Measurements from ENCODE around the gene NCK2.

NCK2 gene

GRCh38 chr2:105782123-105782522, 37.4 kb downstream of the NCK2 start:
- H3K9me3 ChIP-seq (ENCODE audit: low read length) = no peaks in the 10 kb centered on the region
- H3K9me2 ChIP-seq (ENCODE audit: low read depth, low read length) = no peaks in the 10 kb centered on the region
- no peaks in the 10 kb centered on the region for H3F3A ChIP-seq (ENCODE audit: insufficient read depth, low read length)
- no peak overlapping the region for H3K27ac ChIP-seq (ENCODE audit: low read depth, low read length, poor library complexity, severe bottlenecking)
- H3K27me3 ChIP-seq (ENCODE audit: insufficient read depth, low read length) = 0 out of 2 replicates have a peak, but pooled peaks cover 6% of the 10 kb centered on the region
- no peak overlapping the region for H3K9ac ChIP-seq (ENCODE audit: low read length)
- H3K79me2 ChIP-seq (ENCODE audit: insufficient read depth, low read length) = no peaks in the 10 kb centered on the region
- no peaks in the 10 kb centered on the region for H3K36me3 ChIP-seq (ENCODE audit: insufficient read depth, low read length)
- no peak overlapping the region for H2AFZ ChIP-seq (ENCODE audit: low read length)
- no peaks in the 10 kb centered on the region for H4K20me1 ChIP-seq (ENCODE audit: insufficient read depth, low read length)
- no peak overlapping the region for H3K4me2 ChIP-seq (ENCODE audit: low read length)
- H3K4me1 ChIP-seq (ENCODE audit: insufficient read depth, low read length, severe bottlenecking) = no peaks in the 10 kb centered on the region
- H3K4me3 ChIP-seq (ENCODE audit: low read depth, low read length, poor library complexity, severe bottlenecking) = no peak overlapping the region
- TF ChIP-seq EZH2 (IDR thresholded peaks at IDR 0.05; ENCODE audit: borderline replicate concordance, low read length) (no peak), CTCF (IDR thresholded peaks at IDR 0.05; ENCODE audit: low read length) (no peak)

- Histone ChIP-seq H3K9ac (ENCODE audit: low read length) (no peak overlapping the region), H2AFZ (ENCODE audit: low read length) (no peak overlapping the region), H3F3A (ENCODE audit: insufficient read depth, low read length) (no peaks in the 10 kb centered on the region), H3K27me3 (ENCODE audit: insufficient read depth, low read length) (0 out of 2 replicates have a peak, but pooled peaks cover 6% of the 10 kb centered on the region), H3K4me3 (ENCODE audit: low read depth, low read length, poor library complexity, severe bottlenecking) (no peak overlapping the region), H4K20me1 (ENCODE audit: insufficient read depth, low read length) (no peaks in the 10 kb centered on the region), H3K36me3 (ENCODE audit: insufficient read depth, low read length) (no peaks in the 10 kb centered on the region), H3K79me2 (ENCODE audit: insufficient read depth, low read length) (no peaks in the 10 kb centered on the region), H3K27ac (ENCODE audit: low read depth, low read length, poor library complexity, severe bottlenecking) (no peak overlapping the region), H3K4me2 (ENCODE audit: low read length) (no peak overlapping the region), H3K9me2 (ENCODE audit: low read depth, low read length) (no peaks in the 10 kb centered on the region), H3K9me3 (ENCODE audit: low read length) (no peaks in the 10 kb centered on the region), H3K4me1 (ENCODE audit: insufficient read depth, low read length, severe bottlenecking) (no peaks in the 10 kb centered on the region)
- no peak for TF ChIP-seq EZH2 (IDR thresholded peaks at IDR 0.05; ENCODE audit: borderline replicate concordance, low read length)
- TF ChIP-seq CTCF (IDR thresholded peaks at IDR 0.05; ENCODE audit: low read length) = no peak
These were observed 37.9 kb downstream of the NCK2 start for GRCh38 chr2:105782646-105783045.

GRCh38 chr2:105783151-105783738, 38.5 kb downstream of the NCK2 start:
- TF ChIP-seq EZH2 (IDR thresholded peaks at IDR 0.05; ENCODE audit: borderline replicate concordance, low read length) (no peak), CTCF (IDR thresholded peaks at IDR 0.05; ENCODE audit: low read length) (no peak)
- Histone ChIP-seq H4K20me1 (ENCODE audit: insufficient read depth, low read length) (no peaks in the 10 kb centered on the region), H3K9ac (ENCODE audit: low read length) (no peak overlapping the region)

More at GRCh38 chr2:105783151-105783738, 38.5 kb downstream of the NCK2 start:
- Histone ChIP-seq H3K4me1 (ENCODE audit: insufficient read depth, low read length, severe bottlenecking) (no peaks in the 10 kb centered on the region), H3F3A (ENCODE audit: insufficient read depth, low read length) (no peaks in the 10 kb centered on the region), H3K27ac (ENCODE audit: low read depth, low read length, poor library complexity, severe bottlenecking) (no peak overlapping the region), H3K9me2 (ENCODE audit: low read depth, low read length) (no peaks in the 10 kb centered on the region), H3K9me3 (ENCODE audit: low read length) (no peaks in the 10 kb centered on the region), H3K27me3 (ENCODE audit: insufficient read depth, low read length) (0 out of 2 replicates have a peak, but pooled peaks cover 6% of the 10 kb centered on the region), H3K4me2 (ENCODE audit: low read length) (no peak overlapping the region), H3K79me2 (ENCODE audit: insufficient read depth, low read length) (no peaks in the 10 kb centered on the region), H3K4me3 (ENCODE audit: low read depth, low read length, poor library complexity, severe bottlenecking) (no peak overlapping the region), H2AFZ (ENCODE audit: low read length) (no peak overlapping the region), H3K36me3 (ENCODE audit: insufficient read depth, low read length) (no peaks in the 10 kb centered on the region)
